H54 (cell line): ENCODE data around the gene SULF2.
"Not testable (repeated sequence)": the region's sequence is repeated elsewhere in the genome, so short reads cannot be mapped to it uniquely, and the experiment has no call there.

Experiments
- DNase-seq: peaks from one replicate; pipeline ENCODE4 v3.0.0; 2011; ENCODE audit warnings: low spot score, mixed read lengths; ENCODE audit not compliant: insufficient read length
- FAIRE-seq: peaks from 3 replicates; lab custom pipeline; 2011; peaks lifted over from hg19 to GRCh38; lab: Jason Lieb, UNC
- POLR2A ChIP-seq: IDR thresholded peaks from 2 replicates; pipeline ENCODE4 v1.6.1; 2011; ENCODE audit warnings: low read depth, mild to moderate bottlenecking, low read length

The SULF2 gene

DNA sequence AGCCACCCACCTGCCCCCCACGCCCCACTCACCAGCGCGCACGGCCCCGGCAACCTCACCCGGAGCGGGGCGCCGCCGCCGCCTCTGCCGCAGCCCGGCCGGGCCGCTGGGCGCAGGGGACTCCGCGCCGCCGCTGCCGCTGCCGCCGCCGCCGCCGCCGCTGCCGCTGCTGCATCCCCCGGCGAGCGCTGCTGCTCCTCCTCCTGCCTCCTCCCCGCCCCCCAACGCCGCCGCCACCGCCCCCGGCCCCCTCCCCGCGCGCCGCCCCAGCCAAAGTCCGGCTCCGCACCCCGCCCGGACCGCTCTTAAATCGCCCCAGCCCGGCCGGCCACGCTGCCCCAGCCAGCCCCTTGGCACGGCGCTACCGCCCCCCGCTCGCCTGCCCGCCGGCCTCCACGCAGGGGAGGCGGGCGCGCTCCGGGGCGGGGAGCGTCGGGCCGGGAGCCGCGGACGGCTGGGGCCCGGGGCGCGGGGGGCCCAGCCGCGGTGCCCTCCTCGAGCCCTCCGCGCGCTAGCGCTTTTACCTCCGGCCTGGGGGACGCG, at the start of gene SULF2:
TSS of gene SULF2 (minus strand) at position 171 of the 543 bp plus-strand sequence. CDS start 28,118 bp downstream, outside the sequence.
- FAIRE-seq (no peak), DNase-seq (no peak)
- no peak for TF ChIP-seq POLR2A

DNA sequence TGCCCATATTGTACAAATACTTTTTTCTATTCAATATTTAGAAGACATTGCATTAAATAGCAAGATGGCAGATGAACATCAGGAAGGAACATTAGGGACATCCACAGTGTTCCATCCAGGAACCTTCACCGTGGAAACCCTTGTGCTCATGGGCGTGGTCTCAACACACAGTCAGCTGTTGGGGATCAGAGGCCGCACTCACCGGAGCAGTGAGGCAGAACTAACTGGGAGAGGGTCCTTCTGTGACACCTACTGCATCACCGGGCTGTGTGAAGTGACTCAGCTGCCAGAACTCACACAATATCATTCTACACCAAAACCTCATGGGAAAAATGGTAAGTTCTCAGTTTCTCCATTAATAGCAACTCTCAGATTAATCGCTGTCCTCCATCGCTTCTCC, 46.4 kb upstream of the SULF2 start:
- not testable (repeated sequence) for FAIRE-seq, DNase-seq

DNA sequence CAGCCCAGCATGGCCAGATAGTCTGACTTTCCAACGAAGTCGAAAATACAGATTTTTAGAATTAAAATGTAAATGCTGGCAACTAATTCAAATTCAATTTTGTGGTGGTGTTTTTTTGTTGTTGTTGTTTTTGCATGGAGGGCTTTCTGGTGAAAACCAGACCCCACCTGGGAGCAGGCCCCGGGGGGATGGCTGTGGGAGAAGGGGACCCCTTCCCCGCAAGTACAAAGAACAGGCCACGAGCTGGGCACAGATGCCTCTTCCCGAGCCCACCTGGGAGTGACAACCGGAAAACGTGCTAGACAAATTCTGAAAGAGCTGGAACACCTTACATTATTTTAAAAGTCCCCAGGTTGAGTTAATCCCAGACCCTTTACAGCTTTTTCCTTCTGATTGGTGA, 41.4 kb upstream of the SULF2 start:
- not testable (repeated sequence) for DNase-seq, FAIRE-seq

DNA sequence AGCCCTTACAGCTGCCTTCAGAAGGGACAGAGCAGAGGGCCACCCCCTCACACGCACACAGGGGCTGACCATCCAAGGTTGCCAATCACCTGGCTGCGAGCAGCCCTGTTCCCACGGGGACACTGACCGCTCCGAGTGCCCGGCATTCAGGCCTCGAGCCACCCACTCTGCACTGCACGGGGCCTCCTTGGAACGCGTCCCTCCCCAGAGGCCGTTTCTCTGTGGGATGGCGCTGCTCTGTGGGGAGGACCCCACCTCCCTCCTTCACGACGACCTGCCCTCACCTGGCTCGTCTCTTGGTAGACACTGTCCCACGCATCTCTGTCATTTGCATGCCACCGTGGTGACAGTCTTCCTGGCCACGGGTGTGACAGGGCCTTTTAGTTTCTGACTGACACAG, 40.7 kb upstream of the SULF2 start:
- not testable (repeated sequence) for DNase-seq, FAIRE-seq

DNA sequence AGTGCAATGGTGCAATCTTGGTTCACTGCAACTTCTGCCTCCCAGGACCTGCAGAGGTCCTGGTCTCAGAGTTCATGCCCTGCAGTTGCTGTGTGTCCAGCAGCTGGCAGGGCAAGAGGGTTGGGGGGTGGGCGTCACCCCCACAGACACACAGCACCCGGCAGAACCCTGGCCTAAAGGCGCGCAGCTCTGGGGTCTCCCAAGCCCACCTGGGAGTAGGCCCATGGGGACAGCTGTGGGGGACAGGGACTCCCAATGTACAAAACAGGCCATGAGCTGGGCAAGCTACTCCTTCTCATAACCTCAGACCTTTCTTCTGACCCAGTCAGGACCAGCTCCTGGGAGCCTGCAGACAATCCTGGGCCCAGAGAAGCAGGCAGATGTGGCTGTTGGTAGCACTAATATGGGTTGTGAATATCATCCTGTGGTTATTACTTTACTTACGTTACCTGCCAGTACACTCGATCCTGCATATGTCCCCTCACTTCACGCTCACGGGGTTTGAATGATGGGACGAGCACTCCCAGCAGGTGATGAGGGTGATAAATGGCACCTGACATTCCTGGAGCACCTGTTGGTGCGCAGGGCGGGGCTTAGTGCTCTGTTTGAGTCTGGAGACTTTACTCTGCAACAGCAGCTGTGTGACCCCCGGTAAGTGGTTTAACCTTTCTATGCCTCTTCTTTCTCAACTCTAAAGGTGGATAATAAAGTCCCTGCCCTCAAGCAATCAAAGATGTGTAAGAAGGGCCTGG, 39.9 kb upstream of the SULF2 start:
- no peak for TF ChIP-seq POLR2A
- DNase-seq (no peak), FAIRE-seq (no peak)

DNA sequence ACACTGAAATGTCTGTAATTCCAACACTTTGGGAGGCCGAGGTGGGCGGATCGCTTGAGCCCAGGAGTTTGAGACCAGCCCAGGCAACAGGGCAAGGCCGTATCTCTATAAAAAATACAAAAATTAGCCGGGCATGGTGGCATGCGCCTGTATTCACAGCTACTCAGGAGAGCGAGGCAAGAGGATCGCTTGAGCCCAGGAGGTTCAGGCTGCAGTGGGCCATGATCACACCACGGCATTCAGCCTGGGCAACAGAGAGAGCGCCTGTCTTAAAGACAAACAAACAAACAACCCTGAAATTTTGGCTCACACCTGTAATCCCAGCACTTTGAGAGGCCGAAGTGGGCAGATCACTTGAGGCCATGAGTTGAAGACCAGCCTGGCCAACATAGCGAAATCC, 38.7 kb upstream of the SULF2 start:
- FAIRE-seq, DNase-seq: not testable (repeated sequence)

DNA sequence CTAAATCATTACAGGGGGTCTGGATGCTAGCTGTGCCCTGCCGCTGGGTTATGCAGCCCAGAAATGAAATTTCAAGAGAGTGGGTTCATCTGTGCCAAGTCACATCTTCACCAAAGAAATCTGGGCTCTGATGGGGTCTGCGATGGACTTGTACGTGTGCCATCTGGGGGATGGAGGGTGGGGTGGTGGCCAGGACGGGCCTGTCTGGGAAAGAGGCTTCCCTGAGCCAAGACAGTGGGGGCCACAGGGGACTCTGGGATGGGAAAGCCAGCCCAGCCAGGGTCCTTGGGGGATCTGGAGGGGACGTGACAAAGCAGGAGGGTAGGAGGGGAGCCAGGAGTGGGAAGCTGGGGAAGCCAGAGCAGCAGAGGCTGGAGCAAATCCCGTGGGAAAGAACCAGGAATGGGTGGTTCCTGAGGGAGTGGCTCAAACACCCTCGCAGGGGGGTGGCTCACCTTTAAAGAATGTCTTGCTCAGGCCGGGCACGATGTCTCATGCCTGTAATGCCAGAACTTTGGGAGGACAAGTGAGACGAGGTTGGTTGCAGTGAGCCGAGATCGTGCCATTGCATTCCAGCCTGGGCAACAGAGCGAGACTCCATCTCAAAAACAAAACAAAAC, 36.3 kb upstream of the SULF2 start:
- TF ChIP-seq POLR2A: no peak
- no peak for FAIRE-seq
- DNase-seq: peak; percentile 45

DNA sequence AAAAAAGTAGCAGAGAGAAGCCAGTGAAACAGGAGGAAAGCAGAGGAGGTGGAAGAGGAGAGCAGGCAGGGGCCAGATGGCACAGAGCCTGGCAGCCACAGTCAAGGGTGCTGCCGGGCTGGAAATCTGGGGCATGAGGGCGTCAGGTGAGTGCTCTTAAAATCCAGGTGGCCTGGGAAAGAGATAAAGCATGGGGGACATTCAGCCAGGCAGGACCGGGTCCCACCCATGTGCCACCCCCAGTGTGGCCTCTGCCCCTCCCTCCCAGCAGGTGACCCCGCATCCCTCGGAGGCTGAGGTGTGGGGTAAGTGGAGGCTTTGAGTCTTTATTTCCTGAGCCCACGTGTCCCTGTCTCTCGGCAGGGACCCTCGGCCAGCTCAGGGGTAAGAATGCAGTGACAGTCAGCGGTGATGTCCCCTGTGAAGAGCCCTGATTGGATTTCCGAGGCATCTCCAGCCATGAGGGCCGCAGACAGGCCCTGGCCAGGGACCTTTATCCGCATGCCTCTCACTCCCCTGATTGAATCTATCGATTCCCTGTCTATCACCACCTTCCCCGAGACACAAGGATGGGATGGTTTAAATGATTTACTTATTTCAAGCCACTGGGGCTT, 33.8 kb upstream of the SULF2 start:
- no peak for TF ChIP-seq POLR2A
- DNase-seq (no peak), FAIRE-seq (no peak)

DNA sequence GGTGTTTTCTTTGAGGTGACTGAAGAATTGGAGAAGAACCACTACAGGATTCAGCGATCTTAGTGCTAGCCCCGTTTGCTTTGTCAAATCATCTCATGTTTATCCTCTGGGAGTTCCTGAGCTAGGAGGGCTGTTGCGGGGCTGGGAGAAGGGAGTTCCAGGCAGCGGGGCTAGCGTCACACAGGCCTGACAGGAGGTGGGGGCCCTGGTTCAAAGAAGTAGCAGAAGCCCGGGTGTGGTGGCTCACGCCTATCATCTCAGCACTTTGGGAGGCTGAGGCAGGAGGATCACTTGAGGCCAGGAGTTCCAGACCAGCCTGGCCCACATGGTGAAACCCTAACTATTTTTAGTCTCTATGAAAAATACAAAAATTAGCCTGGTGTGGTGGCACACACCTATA, 33.2 kb upstream of the SULF2 start:
- FAIRE-seq: no peak
- TF ChIP-seq POLR2A: no peak

DNA sequence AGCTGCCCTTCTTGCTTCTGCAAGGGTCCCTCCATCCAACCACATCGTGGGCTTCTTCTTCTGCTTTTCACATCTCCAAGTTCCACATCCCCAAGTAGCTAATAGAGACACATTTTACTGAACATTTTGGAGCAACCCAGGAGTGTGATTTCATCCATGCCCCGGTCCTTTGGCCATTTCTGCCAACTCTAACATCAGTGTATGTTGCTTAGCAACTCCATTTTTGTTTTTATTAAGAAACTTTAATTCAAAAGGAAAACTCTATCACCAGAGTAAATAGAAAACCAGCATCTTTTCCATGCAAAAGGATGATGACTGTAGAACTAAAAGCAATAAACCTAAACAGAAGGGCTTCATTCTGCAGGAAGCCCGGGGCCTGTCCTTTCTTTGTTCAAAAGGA, 32.7 kb upstream of the SULF2 start:
- FAIRE-seq (no peak), DNase-seq (no peak)
- TF ChIP-seq POLR2A: no peak

More for the DNA sequence above, 33.2 kb upstream of the SULF2 start:
- DNase-seq: no peak

DNA sequence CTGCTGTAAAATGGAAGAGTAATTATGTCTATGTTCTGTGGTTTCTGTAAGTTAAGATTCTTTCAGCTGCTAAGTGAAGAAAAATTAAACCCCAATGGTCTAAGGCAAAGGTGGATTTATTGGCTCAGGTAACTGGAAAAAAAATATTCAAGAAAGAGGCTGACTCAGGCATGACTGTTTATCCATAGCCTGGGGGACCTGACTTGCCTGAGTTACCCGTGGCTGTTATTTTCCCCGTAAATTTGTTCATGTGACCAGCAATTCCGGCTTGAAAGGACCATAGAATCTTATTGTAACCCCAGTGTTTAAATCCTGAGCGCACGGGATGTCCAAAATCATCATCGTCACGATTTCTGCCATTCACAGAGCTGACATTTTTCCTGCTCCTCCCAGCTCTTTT, 32.3 kb upstream of the SULF2 start:
- no peak for TF ChIP-seq POLR2A
- no peak for FAIRE-seq
- DNase-seq: no peak

DNA sequence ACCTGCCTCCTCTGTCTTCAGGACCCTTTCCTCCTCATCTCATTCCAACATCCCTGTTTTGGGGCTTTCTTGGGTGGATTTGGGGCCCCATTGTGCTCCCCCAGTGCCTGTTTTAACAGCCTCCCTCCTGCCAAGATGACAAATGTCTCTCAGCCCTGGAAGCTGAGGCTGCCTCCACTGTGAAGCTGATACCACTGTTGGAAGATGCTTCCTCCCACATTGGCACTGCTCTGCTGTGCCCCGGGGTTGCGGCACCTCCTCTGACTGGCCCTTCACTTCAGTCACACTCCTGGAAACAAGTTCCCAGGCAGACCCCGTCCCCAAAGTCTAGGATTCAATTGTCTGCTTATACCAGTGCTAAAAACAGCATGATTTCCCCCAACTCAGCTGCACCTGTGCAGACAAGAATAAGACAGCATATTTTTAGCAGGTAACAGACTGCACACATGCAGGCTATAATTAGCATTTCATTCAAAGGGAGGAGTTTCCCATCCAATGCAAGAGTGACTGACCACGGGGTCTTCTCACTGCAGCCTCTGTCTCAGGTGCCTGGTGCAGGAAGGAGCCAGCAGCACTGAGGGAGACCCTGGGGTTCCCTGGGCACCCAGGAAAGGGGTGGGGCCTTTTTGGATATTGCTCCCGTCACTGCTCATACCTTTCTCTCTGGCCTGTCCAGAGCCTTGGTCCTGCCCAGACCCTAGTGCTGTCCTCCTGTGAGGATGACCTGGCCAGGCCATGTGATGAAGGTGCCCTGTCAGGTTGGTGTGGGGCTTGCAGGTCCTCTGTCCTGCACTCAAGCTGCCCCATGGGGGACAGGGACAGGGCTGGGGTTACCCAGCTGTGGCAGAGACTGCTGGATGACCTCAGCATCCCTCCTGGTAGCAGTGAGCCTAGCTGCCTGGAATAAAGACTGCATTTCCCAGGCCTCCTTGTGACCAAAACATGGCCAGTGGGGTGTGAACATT, 31.5 kb upstream of the SULF2 start:
- DNase-seq (no peak), FAIRE-seq (no peak)
- no peak for TF ChIP-seq POLR2A

DNA sequence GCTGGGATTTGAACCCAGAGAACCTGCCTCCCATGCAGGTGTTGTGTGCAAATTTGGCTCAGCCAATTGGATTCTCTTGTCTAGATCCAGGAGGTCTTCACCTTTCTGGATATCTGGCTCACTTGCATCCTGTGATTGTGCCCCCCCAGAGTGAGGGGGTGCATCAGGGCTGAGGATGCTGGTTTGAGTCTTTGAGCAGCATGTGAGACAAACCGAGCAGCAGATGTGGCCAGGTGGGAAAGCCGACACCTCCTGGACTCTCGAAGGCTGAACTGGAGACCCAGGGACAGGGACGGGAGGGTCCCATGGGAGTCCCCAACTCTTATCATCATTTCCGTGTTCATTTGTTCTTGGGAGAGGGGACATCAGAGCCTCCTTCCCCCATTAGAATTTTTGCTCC, 30.6 kb upstream of the SULF2 start:
- DNase-seq: no peak
- no peak for TF ChIP-seq POLR2A
- FAIRE-seq: no peak
